GM20000 (cell line): ENCODE data around the gene PACS1.
A peak's percentile ranks its signal among the peaks of the same experiment; 100 is the strongest.

Experiments used
- DNase-seq: peaks from one replicate; pipeline ENCODE4 v3.0.0; 2012; ENCODE audit warnings: low spot score
- CTCF ChIP-seq: IDR thresholded peaks from 2 replicates; pipeline ENCODE4 v1.5.1; 2012; ENCODE audit warnings: mild to moderate bottlenecking, control low read depth; ENCODE audit errors: extremely low read depth, missing control alignments

The PACS1 gene

GRCh38 chr11:66126064-66126463, 56.0 kb downstream of the PACS1 start:
- no peak for DNase-seq
- no peak for TF ChIP-seq CTCF

GRCh38 chr11:66126808-66127555, 56.9 kb downstream of the PACS1 start:
- no peak for TF ChIP-seq CTCF
- DNase-seq: peak; percentile 39

GRCh38 chr11:66130978-66131377, 60.9 kb downstream of the PACS1 start:
- no peak for DNase-seq
- no peak for TF ChIP-seq CTCF

GRCh38 chr11:66131937-66132632, 62.0 kb downstream of the PACS1 start:
- DNase-seq: no peak
- no peak for TF ChIP-seq CTCF

- no peak for DNase-seq
- TF ChIP-seq CTCF: no peak
Observed at GRCh38 chr11:66133216-66133775, 63.2 kb downstream of the PACS1 start.

GRCh38 chr11:66136752-66137123, 66.7 kb downstream of the PACS1 start:
- TF ChIP-seq CTCF: no peak
- DNase-seq: no peak

- DNase-seq: no peak
- TF ChIP-seq CTCF: no peak
Observed at GRCh38 chr11:66139817-66140404, 69.8 kb downstream of the PACS1 start.
